ENCODE results near the gene XDH. TPM values are rescaled to one million over a fixed set of nuclear protein-coding genes. Genes with fewer than 3 reads are reported as not detected.

XDH gene
- total RNA-seq, 1 donor from 2014 or later = 1.3 TPM

- no peak for TF ChIP-seq CTCF (IDR thresholded peaks at IDR 0.05; ENCODE audit: partially characterized antibody, unreplicated experiment)
Measured at GRCh38 chr2:31324016-31324633, 90.4 kb downstream of the XDH start.

DNA sequence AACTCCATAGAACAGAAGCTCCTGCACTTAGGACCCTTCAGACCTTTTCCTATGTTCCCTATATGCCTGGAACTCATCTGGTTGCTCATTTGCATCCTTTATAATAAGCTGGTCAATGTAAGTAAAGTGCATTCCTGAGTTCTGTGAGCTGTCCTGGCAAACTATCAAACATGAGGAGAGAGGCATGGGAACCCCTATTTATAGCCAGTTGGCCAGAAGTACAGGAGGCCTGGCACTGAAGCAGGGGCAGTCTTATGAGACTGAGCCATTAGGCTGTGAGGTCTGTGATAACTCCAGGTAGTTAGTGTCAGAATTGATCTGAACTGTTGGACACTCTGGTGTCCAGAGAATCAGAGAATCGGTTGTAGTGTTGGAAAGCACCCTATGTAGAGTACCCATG, 92.2 kb downstream of the XDH start:
- no peak for DNase-seq
- no peak for TF ChIP-seq CTCF (IDR thresholded peaks at IDR 0.05; ENCODE audit: partially characterized antibody, unreplicated experiment)
- Mint-ChIP-seq H3K9me3 (ENCODE audit: unreplicated experiment) (no peaks in the 10 kb centered on the region), H3K27ac (ENCODE audit: unreplicated experiment) (no peak overlapping the region), H3K4me1 (ENCODE audit: low read depth, unreplicated experiment) (no peaks in the 10 kb centered on the region), H3K4me3 (ENCODE audit: unreplicated experiment) (no peak overlapping the region), H3K27me3 (ENCODE audit: unreplicated experiment) (no peaks in the 10 kb centered on the region), H3K36me3 (ENCODE audit: unreplicated experiment) (no peaks in the 10 kb centered on the region)

More at GRCh38 chr2:31324016-31324633, 90.4 kb downstream of the XDH start:
- no peaks in the 10 kb centered on the region for H3K36me3 Mint-ChIP-seq (ENCODE audit: unreplicated experiment)
- H3K4me3 Mint-ChIP-seq (ENCODE audit: unreplicated experiment) = no peak overlapping the region
- H3K4me1 Mint-ChIP-seq (ENCODE audit: low read depth, unreplicated experiment) = no peaks in the 10 kb centered on the region
- DNase-seq = no peak
- no peaks in the 10 kb centered on the region for H3K9me3 Mint-ChIP-seq (ENCODE audit: unreplicated experiment)
- H3K27ac Mint-ChIP-seq (ENCODE audit: unreplicated experiment) = no peak overlapping the region
- no peaks in the 10 kb centered on the region for H3K27me3 Mint-ChIP-seq (ENCODE audit: unreplicated experiment)

GRCh38 chr2:31319406-31320175, 95.0 kb downstream of the XDH start:
- Mint-ChIP-seq H3K27ac (ENCODE audit: unreplicated experiment) (no peak overlapping the region), H3K4me3 (ENCODE audit: unreplicated experiment) (no peak overlapping the region), H3K9me3 (ENCODE audit: unreplicated experiment) (no peaks in the 10 kb centered on the region), H3K27me3 (ENCODE audit: unreplicated experiment) (peaks cover 3% of the 10 kb centered on the region), H3K36me3 (ENCODE audit: unreplicated experiment) (no peaks in the 10 kb centered on the region), H3K4me1 (ENCODE audit: low read depth, unreplicated experiment) (no peaks in the 10 kb centered on the region)
- DNase-seq = no peak
- TF ChIP-seq CTCF (IDR thresholded peaks at IDR 0.05; ENCODE audit: partially characterized antibody, unreplicated experiment) = no peak

GRCh38 chr2:31318361-31319336, 95.9 kb downstream of the XDH start:
- Mint-ChIP-seq H3K4me1 (ENCODE audit: low read depth, unreplicated experiment) (no peaks in the 10 kb centered on the region), H3K27ac (ENCODE audit: unreplicated experiment) (no peak overlapping the region), H3K27me3 (ENCODE audit: unreplicated experiment) (peaks cover 3% of the 10 kb centered on the region), H3K9me3 (ENCODE audit: unreplicated experiment) (no peaks in the 10 kb centered on the region), H3K4me3 (ENCODE audit: unreplicated experiment) (no peak overlapping the region), H3K36me3 (ENCODE audit: unreplicated experiment) (no peaks in the 10 kb centered on the region)
- TF ChIP-seq CTCF (IDR thresholded peaks at IDR 0.05; ENCODE audit: partially characterized antibody, unreplicated experiment) = no peak
- no peak for DNase-seq

Measured in glutamatergic neuron (in vitro differentiated cells).